Activated CD8-positive, alpha-beta memory T cell treated with anti-CD3 and anti-CD28 coated beads, Interleukin-2, amount 10 ng/mL, durations not matched to agents 7 days and 5 days (primary cell): ENCODE measurements around the gene THYN1. TPM values are rescaled to one million over a fixed set of nuclear protein-coding genes. Genes with fewer than 3 reads are reported as not detected.

Experiments used
- ATAC-seq: fragments of 150-1000 bp; cut with Tn5 transposase; one replicate; pipeline ENCODE4 v1.10.0; 2021; ENCODE audit warnings: moderate library complexity
- CTCF ChIA-PET: fragments of 350-600 bp; sonication (Branson Sonifier 250); formaldehyde crosslinking; loops from one replicate; lab custom pipeline; 2021; ENCODE audit warnings: antibody characterized with exemption; lab: Charles Lee
- DNase-seq: peaks from one replicate; pipeline ENCODE4 v3.0.0-alpha.2; 2020
- H3K27ac Mint-ChIP-seq: one replicate; pipeline ENCODE4 v1.8.0; 2021; ENCODE audit warnings: mild to moderate bottlenecking, mixed read lengths
- H3K27me3 Mint-ChIP-seq: one replicate; pipeline ENCODE4 v1.8.0; 2021; ENCODE audit warnings: mixed read lengths
- H3K36me3 Mint-ChIP-seq: one replicate; pipeline ENCODE4 v1.8.0; 2021; ENCODE audit warnings: mild to moderate bottlenecking, mixed read lengths
- H3K4me1 Mint-ChIP-seq: one replicate; pipeline ENCODE4 v1.8.0; 2021; ENCODE audit warnings: mixed read lengths
- H3K4me3 Mint-ChIP-seq: one replicate; pipeline ENCODE4 v1.8.0; 2021; ENCODE audit warnings: mild to moderate bottlenecking, moderate library complexity, mixed read lengths
- H3K9me3 Mint-ChIP-seq: one replicate; pipeline ENCODE4 v1.8.0; 2022; ENCODE audit warnings: low read depth, mixed read lengths
- total RNA-seq, 2 experiments: library from RNA; stranded (reverse); gene quantifications; one replicate each; pipeline ENCODE4 v1.2.3, GENCODE V29; 2021

THYN1 gene
- total RNA-seq, 2 experiments from 2014 or later: 69.3 to 71.1 TPM

DNA sequence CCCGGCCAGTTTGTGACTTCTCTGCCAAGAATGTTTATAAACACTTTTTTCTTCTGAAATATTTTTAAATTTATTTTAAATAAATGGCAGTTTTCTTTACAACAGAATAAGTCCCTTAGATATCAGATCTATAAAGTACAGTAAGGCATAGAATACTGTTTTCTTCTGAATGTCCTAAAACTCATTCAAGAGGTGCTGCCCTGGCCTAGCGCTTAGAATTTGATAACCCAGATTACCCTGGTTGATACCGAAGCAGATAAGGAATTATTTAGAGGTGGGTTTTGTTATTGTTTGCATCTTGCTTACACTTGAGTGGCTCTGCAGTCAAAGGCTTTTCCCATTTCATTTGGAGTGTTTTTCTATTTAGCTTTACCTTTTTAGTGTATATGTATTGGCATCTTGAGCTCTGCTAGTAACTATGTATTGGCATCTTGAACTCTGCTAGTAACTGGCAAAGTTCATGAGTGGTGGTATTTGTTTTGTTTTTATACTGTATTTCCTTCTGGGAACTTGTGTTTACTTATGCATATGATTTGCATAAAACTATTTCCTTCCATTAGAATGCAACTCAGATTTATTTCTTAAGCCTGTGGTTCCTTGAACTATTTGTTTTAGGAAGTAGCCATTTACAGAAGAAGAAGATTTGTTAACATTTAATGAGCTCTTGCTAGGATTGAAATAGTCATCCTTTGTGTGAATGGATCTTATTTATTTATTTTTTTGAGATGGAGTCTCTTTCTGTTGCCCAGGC lies 1.5 kb upstream of the THYN1 start:
- ATAC-seq (no peak), DNase-seq (no peak)
- Mint-ChIP-seq H3K36me3 (peaks cover 3% of the 10 kb centered on the region), H3K4me1 (peaks cover 32% of the 10 kb centered on the region), H3K9me3 (no peaks in the 10 kb centered on the region), H3K27ac (peak overlapping the region; percentile 85), H3K27me3 (no peaks in the 10 kb centered on the region), H3K4me3 (peak overlapping the region; percentile 94)
- CTCF ChIA-PET: interaction anchor here (0.9 to 2.8 kb wide), 7 partner anchors 10 to 30 kb away, joined by 3 to 13 read pairs (median 6); partner anchors contain the start of genes GLB1L3 and VPS26B

DNA sequence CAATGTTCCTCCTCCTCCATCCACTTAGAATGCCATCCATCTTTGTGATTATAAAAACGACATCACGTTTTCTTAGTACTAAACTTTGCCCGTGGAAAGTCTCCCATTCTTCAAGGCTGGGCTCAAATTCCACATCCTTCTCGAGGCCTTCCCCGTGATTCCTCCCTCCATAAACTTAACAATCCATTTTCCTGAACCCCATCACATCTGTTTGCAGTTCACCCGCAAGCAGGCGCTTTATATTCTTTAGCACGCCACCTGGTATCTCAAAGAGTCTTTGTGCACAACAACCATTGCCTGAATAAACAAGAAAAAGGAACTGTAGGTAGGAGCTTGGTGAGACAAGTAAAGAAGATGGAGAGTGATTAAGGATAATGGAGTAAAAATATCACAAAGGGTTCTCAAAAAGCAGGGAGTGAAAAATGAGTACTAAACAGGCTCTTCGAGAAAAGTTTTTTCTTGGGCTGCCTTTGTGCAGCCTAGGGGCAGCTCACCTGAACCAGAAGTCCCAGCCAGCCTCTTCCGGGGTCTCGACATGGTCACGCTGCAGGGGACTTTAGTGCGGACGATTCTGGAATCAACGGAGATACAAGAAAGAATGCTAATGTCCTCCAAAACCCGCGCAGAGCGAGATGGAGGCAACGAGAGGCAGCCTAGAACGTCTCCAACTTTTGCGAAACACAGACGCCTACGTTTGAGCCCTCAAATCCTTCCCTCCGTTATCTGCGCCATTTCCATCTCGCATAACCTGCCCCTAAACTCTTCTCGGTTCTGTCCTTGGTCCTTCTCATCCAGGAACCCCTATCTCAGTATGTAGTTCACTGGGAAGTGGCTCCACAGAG lies 585 bp downstream of the THYN1 start:
- H3K4me1 Mint-ChIP-seq: peaks cover 45% of the 10 kb centered on the region
- peak overlapping the region; percentile 94 for H3K4me3 Mint-ChIP-seq
- no peaks in the 10 kb centered on the region for H3K27me3 Mint-ChIP-seq
- CTCF ChIA-PET: interaction anchor here (0.9 to 4.1 kb wide), 7 partner anchors 10 to 202 kb away, joined by 3 to 26 read pairs (median 10); partner anchors contain the start of genes GLB1L3, NCAPD3 and VPS26B
- no peaks in the 10 kb centered on the region for H3K9me3 Mint-ChIP-seq
- peak overlapping the region; percentile 85 for H3K27ac Mint-ChIP-seq
- peak; percentile 18 for ATAC-seq
- H3K36me3 Mint-ChIP-seq: peaks cover 17% of the 10 kb centered on the region
- DNase-seq: peak; percentile 60

- DNase-seq (no peak), ATAC-seq (no peak)
- H3K9me3 Mint-ChIP-seq: no peaks in the 10 kb centered on the region
- peaks cover 25% of the 10 kb centered on the region for H3K36me3 Mint-ChIP-seq
- no peaks in the 10 kb centered on the region for H3K27me3 Mint-ChIP-seq
- no peak overlapping the region for H3K27ac Mint-ChIP-seq
- no peak overlapping the region for H3K4me3 Mint-ChIP-seq
- CTCF ChIA-PET: interaction anchor here (1.0 to 4.1 kb wide), 5 partner anchors 12 to 43 kb away, joined by 4 to 26 read pairs (median 16); partner anchors contain the start of genes GLB1L3, NCAPD3 and VPS26B
- H3K4me1 Mint-ChIP-seq: peaks cover 42% of the 10 kb centered on the region
Measured at GRCh38 chr11:134250675-134251074, 2.5 kb downstream of the THYN1 start.

- Mint-ChIP-seq H3K9me3 (no peaks in the 10 kb centered on the region), H3K4me3 (no peak overlapping the region), H3K36me3 (peaks cover 25% of the 10 kb centered on the region), H3K27me3 (no peaks in the 10 kb centered on the region), H3K27ac (peak overlapping the region; percentile 11), H3K4me1 (peaks cover 38% of the 10 kb centered on the region)
- CTCF ChIA-PET: interaction anchor here (1.0 to 4.1 kb wide), 3 partner anchors 21 to 43 kb away, joined by 5 to 21 read pairs (median 8); partner anchors contain the start of genes NCAPD3 and VPS26B
- DNase-seq (no peak), ATAC-seq (no peak)
Measured at GRCh38 chr11:134250246-134250645, 2.9 kb downstream of the THYN1 start.

DNA sequence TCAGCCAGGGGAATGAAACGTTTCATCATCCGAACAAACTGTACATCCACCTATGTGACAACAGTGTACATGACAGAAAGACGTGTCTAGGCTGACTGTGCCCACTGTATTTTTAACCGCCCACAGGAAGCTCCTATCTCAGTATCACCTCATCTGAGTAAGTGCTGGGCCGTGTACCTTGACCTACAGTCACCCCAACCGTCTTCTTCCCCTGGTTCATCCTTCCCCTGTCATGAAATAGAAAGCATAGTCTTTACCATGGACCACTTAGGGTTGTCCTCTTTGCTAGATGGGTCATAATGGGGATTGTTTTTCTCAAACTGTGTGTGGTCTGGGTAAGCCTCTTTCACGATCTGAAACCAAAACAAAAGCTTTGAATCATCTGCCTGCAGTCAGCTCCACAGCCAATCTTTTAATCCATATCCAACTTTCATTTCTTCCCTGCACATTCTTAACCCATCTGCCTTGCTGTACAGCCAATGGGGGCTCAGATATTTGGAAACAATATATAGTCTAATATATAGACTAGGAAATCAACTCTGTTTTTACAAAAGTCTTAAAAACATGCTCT lies 4.2 kb downstream of the THYN1 start:
- Mint-ChIP-seq H3K27me3 (no peaks in the 10 kb centered on the region), H3K4me3 (no peak overlapping the region), H3K27ac (peak overlapping the region; percentile 80), H3K9me3 (no peaks in the 10 kb centered on the region), H3K36me3 (peaks cover 29% of the 10 kb centered on the region), H3K4me1 (peaks cover 29% of the 10 kb centered on the region)
- ATAC-seq: peak; percentile 10
- CTCF ChIA-PET: interaction anchor here (1.4 to 4.1 kb wide), 5 partner anchors 13 to 42 kb away, joined by 4 to 21 read pairs (median 8); partner anchors contain the start of genes NCAPD3 and VPS26B
- DNase-seq: peak; percentile 71

- Mint-ChIP-seq H3K9me3 (no peaks in the 10 kb centered on the region), H3K36me3 (peaks cover 39% of the 10 kb centered on the region), H3K27ac (no peak overlapping the region), H3K4me3 (no peak overlapping the region), H3K27me3 (no peaks in the 10 kb centered on the region), H3K4me1 (peaks cover 18% of the 10 kb centered on the region)
- CTCF ChIA-PET: no interaction called here
- no peak for DNase-seq
- no peak for ATAC-seq
Measured at GRCh38 chr11:134246678-134247077, 6.5 kb downstream of the THYN1 start.

DNA sequence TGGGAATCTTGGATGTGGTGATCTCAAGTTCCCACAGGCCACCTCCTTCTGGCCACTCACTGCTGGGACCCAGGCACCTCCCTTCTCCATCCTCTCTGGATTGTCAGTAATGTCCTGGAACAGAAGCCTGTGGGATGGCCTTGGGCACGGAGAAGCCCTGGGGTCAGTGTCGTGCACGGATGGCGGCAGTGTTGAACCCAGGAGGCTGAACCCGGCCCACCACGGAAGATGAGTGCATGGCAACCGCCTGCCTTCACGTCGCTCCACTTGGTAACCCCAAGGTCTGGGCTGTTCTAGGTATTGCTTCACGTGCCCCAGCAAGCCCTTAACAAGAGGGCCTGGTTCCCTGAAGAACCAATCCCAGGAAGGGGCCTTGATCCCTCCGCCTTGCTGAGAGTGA lies 7.1 kb downstream of the THYN1 start:
- H3K4me3 Mint-ChIP-seq: no peak overlapping the region
- DNase-seq (no peak), ATAC-seq (no peak)
- no peak overlapping the region for H3K27ac Mint-ChIP-seq
- H3K27me3 Mint-ChIP-seq: no peaks in the 10 kb centered on the region
- H3K36me3 Mint-ChIP-seq: peaks cover 38% of the 10 kb centered on the region
- H3K9me3 Mint-ChIP-seq: no peaks in the 10 kb centered on the region
- H3K4me1 Mint-ChIP-seq: peaks cover 14% of the 10 kb centered on the region
- CTCF ChIA-PET: no interaction called here

DNA sequence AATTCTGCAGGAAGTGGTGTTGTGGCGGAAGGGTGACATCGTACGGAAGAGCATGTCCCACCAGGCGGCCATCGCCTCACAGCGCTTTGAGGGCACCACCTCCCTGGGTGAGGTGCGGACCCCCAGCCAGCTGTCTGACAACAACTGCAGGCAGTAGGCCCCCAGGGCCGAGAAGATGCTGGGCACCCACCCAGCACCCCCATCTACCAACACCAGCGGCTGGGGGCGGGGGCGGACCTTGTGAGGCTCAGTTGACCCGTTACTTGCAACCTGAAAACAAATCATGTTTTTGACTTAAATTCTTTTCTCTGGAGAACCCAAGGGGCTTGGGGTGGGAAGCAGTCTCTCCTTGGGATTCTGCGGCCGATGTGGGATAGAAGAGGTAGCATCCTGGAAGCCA lies 7.7 kb downstream of the THYN1 start:
- no peaks in the 10 kb centered on the region for H3K27me3 Mint-ChIP-seq
- H3K4me3 Mint-ChIP-seq: no peak overlapping the region
- DNase-seq: no peak
- H3K27ac Mint-ChIP-seq: no peak overlapping the region
- H3K36me3 Mint-ChIP-seq: peaks cover 36% of the 10 kb centered on the region
- no peaks in the 10 kb centered on the region for H3K9me3 Mint-ChIP-seq
- CTCF ChIA-PET: interaction anchor here (1.2 to 2.3 kb wide), 4 partner anchors 11 to 38 kb away, joined by 3 to 8 read pairs (median 6); partner anchors contain the start of genes NCAPD3 and VPS26B
- ATAC-seq: no peak
- H3K4me1 Mint-ChIP-seq: peaks cover 13% of the 10 kb centered on the region

DNA sequence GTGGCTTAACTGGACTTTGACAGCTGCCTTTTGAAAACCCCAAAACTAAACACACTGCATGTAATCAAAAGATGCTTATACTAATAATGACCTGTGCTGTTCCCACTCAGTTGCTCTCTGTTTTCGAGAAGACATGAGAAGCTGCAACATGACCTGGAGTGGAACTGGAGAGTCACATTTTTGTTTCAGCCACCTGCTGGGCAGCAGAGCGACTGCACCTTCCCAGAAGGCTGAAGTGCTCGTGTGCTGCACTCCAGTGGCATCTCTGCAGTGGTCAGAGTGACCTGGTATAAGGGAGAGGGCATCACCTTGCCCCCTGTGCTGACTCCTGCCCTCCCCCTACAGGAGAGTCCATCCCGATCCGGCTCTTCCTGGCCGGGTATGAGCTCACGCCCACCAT lies 8.6 kb downstream of the THYN1 start:
- H3K36me3 Mint-ChIP-seq: peaks cover 39% of the 10 kb centered on the region

DNA sequence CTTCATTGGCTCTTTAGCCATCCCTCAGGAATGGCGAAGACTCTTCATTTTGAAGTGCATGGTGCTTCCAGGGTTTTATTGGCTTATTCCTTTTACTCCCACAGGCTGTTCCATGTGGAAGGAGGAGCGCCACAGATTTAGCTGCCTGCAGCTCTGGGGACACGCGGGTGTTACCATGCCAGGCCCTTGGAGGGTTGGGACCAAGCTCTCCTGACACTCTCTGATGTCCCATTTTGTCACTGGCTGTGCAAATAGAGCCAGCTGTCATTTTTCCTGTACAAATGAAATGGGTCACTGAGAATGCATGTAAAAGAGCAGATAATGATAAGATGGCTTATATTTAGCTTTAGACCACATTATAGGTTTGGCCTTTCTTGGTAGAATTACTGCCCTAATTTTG lies 9.2 kb downstream of the THYN1 start:
- H3K9me3 Mint-ChIP-seq: no peaks in the 10 kb centered on the region
- CTCF ChIA-PET: interaction anchor here (0.6 to 2.3 kb wide), 8 partner anchors 10 to 35 kb away, joined by 3 to 8 read pairs (median 4); partner anchors contain the start of genes ACAD8, NCAPD3, THYN1 and VPS26B
- H3K36me3 Mint-ChIP-seq: peaks cover 37% of the 10 kb centered on the region
- peaks cover 7% of the 10 kb centered on the region for H3K4me1 Mint-ChIP-seq
- no peak overlapping the region for H3K27ac Mint-ChIP-seq
- DNase-seq (no peak), ATAC-seq (no peak)
- no peak overlapping the region for H3K4me3 Mint-ChIP-seq
- H3K27me3 Mint-ChIP-seq: no peaks in the 10 kb centered on the region

More for the DNA sequence above, 8.6 kb downstream of the THYN1 start:
- Mint-ChIP-seq H3K4me3 (no peak overlapping the region), H3K27me3 (no peaks in the 10 kb centered on the region), H3K9me3 (no peaks in the 10 kb centered on the region), H3K27ac (peak overlapping the region; percentile 37), H3K4me1 (peaks cover 13% of the 10 kb centered on the region)
- ATAC-seq (peak; percentile 48), DNase-seq (no peak)
- CTCF ChIA-PET: interaction anchor here (0.6 to 2.3 kb wide), 9 partner anchors 9 to 37 kb away, joined by 3 to 8 read pairs (median 5); partner anchors contain the start of genes ACAD8, NCAPD3, THYN1 and VPS26B

- H3K27ac Mint-ChIP-seq: no peak overlapping the region
- H3K4me3 Mint-ChIP-seq: no peak overlapping the region
- H3K27me3 Mint-ChIP-seq: no peaks in the 10 kb centered on the region
- H3K36me3 Mint-ChIP-seq: peaks cover 32% of the 10 kb centered on the region
- H3K4me1 Mint-ChIP-seq: no peaks in the 10 kb centered on the region
- ATAC-seq (no peak), DNase-seq (no peak)
- CTCF ChIA-PET: interaction anchor here (1.0 kb wide), 1 partner anchor 20 kb away, joined by 3 read pairs; no protein-coding TSS in a partner anchor
- no peaks in the 10 kb centered on the region for H3K9me3 Mint-ChIP-seq
Measured at GRCh38 chr11:134242376-134242775, 10.8 kb downstream of the THYN1 start.

GRCh38 chr11:134240592-134240991 lies 12.6 kb downstream of the THYN1 start:
- H3K27ac Mint-ChIP-seq: no peak overlapping the region
- peaks cover 30% of the 10 kb centered on the region for H3K36me3 Mint-ChIP-seq
- no peaks in the 10 kb centered on the region for H3K9me3 Mint-ChIP-seq
- no peak overlapping the region for H3K4me3 Mint-ChIP-seq
- no peak for ATAC-seq
- no peaks in the 10 kb centered on the region for H3K27me3 Mint-ChIP-seq
- CTCF ChIA-PET: interaction anchor here (1.7 kb wide), 1 partner anchor 15 kb away, joined by 5 read pairs; the partner anchor contains the start of gene VPS26B
- H3K4me1 Mint-ChIP-seq: no peaks in the 10 kb centered on the region
- DNase-seq: no peak
